Measurements from ENCODE around the gene CNGA2. TPM values are rescaled to one million over a fixed set of nuclear protein-coding genes. Genes with fewer than 3 reads are reported as not detected.

Gene CNGA2
- total and polyA plus RNA-seq, 2 of the 4 experiments (the other 2 are of a cell fraction) = not detected

GRCh38 chrX:151771726-151772125, 37.2 kb downstream of the CNGA2 start:
- in situ Hi-C loops (cut with MboI; ENCODE audit: low sequenced_read_pairs) = loop anchor here (25.0 kb wide), 1 partner anchor 866 kb away; the partner anchor contains the start of gene GABRQ
- no peak for ATAC-seq (ENCODE audit: low read depth)

More at GRCh38 chrX:151771726-151772125, 37.2 kb downstream of the CNGA2 start:
- no peak overlapping the region for H3K14ac ChIP-seq (replicated peaks; ENCODE audit: low read depth, low read length)
- no peak overlapping the region for H2AFZ ChIP-seq (replicated peaks; ENCODE audit: low read length, poor library complexity)
- no TSS peak for BruUV-seq (replicated peaks)
- no peak overlapping the region for H3K4me3 ChIP-seq (ENCODE audit: insufficient read depth, low read depth, low read length)
- no peaks in the 10 kb centered on the region for H3K79me1 ChIP-seq (ENCODE audit: low read depth in 1 of 2, low read length in 2 of 2)
- no peak overlapping the region for H3K18ac ChIP-seq (ENCODE audit: low read depth, low read length)
- no peak overlapping the region for H3K23ac ChIP-seq (ENCODE audit: low read depth, low read length)
- H2BK120ac ChIP-seq (ENCODE audit: low read depth, low read length) = no peak overlapping the region
- H4K91ac ChIP-seq (ENCODE audit: insufficient read depth, low read depth, low read length) = no peak overlapping the region
- CTCF ChIA-PET = no interaction called here
- no peaks in the 10 kb centered on the region for H3K9me1 ChIP-seq (ENCODE audit: insufficient read depth, low read length)
- H2AK5ac ChIP-seq (ENCODE audit: low read depth, low read length) = no peak overlapping the region
- DNase-seq = no peak
- TF ChIP-seq FOS (IDR thresholded peaks at IDR 0.05; ENCODE audit: low read depth, low read length) = no peak
- no peak for TF ChIP-seq SMC3 (IDR thresholded peaks at IDR 0.05; ENCODE audit: low read depth, low read length)
- no peak for TF ChIP-seq POLR2A (IDR thresholded peaks at IDR 0.05; ENCODE audit: low read depth, low read length)
- no peak for TF ChIP-seq CTCF (conservative IDR thresholded peaks at IDR 0.05; ENCODE audit: low read depth, low read length)
- no peak for TF ChIP-seq NFE2L2 (IDR thresholded peaks at IDR 0.05; ENCODE audit: low read depth, low read length)
- no peak for TF ChIP-seq MAZ (IDR thresholded peaks at IDR 0.05; ENCODE audit: borderline replicate concordance, low read depth, low read length)
- no peak for TF ChIP-seq MXI1 (IDR thresholded peaks at IDR 0.05; ENCODE audit: borderline replicate concordance, low read depth, low read length)
- no peak for TF ChIP-seq RFX5 (IDR thresholded peaks at IDR 0.05; ENCODE audit: low read depth, low read length)
- no peak for TF ChIP-seq RCOR1 (IDR thresholded peaks at IDR 0.05; ENCODE audit: insufficient replicate concordance, low read length)
- H2AK9ac ChIP-seq (replicated peaks; ENCODE audit: low read depth, low read length, poor library complexity) = no peak overlapping the region
- intact Hi-C loops (cut with micrococcal nuclease) (no loop called here), dilution Hi-C loops (cut with HindIII; ENCODE audit: low sequenced_read_pairs, unreplicated experiment) (no loop called here)
- no peaks in the 10 kb centered on the region for H3K4me1 ChIP-seq (ENCODE audit: control insufficient read depth, insufficient read depth, low read length)
- H3K4me2 ChIP-seq (ENCODE audit: low read depth, low read length) = no peak overlapping the region
- POLR2A ChIA-PET (ENCODE audit: unreplicated experiment) = no interaction called here
- no peaks in the 10 kb centered on the region for H3K36me3 ChIP-seq (ENCODE audit: control insufficient read depth, insufficient read depth, low read length)
- H4K5ac ChIP-seq (ENCODE audit: low read depth, low read length) = no peak overlapping the region
- H2BK5ac ChIP-seq (ENCODE audit: low read depth, low read length, poor library complexity, severe bottlenecking) = no peak overlapping the region
- no peak overlapping the region for H3K27ac ChIP-seq (ENCODE audit: insufficient read depth, low read length)
- H3K27me3 ChIP-seq (ENCODE audit: control insufficient read depth, insufficient read depth, low read length) = no peaks in the 10 kb centered on the region
- H4K8ac ChIP-seq (ENCODE audit: low read depth in 2 of 2, low read length in 2 of 2) = no peak overlapping the region
- H3K56ac ChIP-seq (ENCODE audit: extremely low read depth, insufficient read depth, low read length) = no peak overlapping the region
- H3K4ac ChIP-seq (ENCODE audit: low read depth, low read length) = no peak overlapping the region
- no peak overlapping the region for H3K9ac ChIP-seq (ENCODE audit: low read depth, low read length)
- H2BK20ac ChIP-seq (ENCODE audit: low read depth, low read length) = no peak overlapping the region
- no CpG with 5 or more reads among the region's 3 CpGs for WGBS, 2 experiments (ENCODE audit: extremely low coverage in 2 of 2, insufficient read length in 1 of 2)
- H3K9me3 ChIP-seq (ENCODE audit: control insufficient read depth, insufficient read depth, low read length) = peaks cover 3% of the 10 kb centered on the region; the same call in 1 of the 2 replicates
- no peak overlapping the region for H2BK15ac ChIP-seq (ENCODE audit: low read depth, low read length)
- H4K20me1 ChIP-seq (ENCODE audit: insufficient read depth, low read length) = no peaks in the 10 kb centered on the region

All from IMR-90 (cell line).